ENCODE data around the gene PFKFB4.

PFKFB4 gene

GRCh38 chr3:48599077-48599501 is 42.5 kb upstream of the PFKFB4 start:
- TF ChIP-seq FOXK2 (IDR thresholded peaks at IDR 0.05), result no peak
- TF ChIP-seq ARNT (IDR thresholded peaks at IDR 0.05), result no peak
- DNase-seq (ENCODE audit: extremely low spot score), result no peak
- ChIA-PET CTCF (no interaction called here), POLR2A (interaction anchor here (0.7 to 1.4 kb wide), 3 partner anchors 9 to 12 kb away, joined by 3 to 5 read pairs (median 3); partner anchors contain the start of gene UQCRC1)

GRCh38 chr3:48598323-48599076 is 41.9 kb upstream of the PFKFB4 start:
- TF ChIP-seq NFRKB (IDR thresholded peaks at IDR 0.05) (no peak), CTBP1 (IDR thresholded peaks at IDR 0.05; ENCODE audit: borderline replicate concordance) (no peak), FOXA1 (IDR thresholded peaks at IDR 0.05) (no peak)
- DNase-seq (ENCODE audit: extremely low spot score), result no peak
- ChIA-PET POLR2A (interaction anchor here (0.7 to 1.4 kb wide), 4 partner anchors 9 to 126 kb away, joined by 3 to 5 read pairs (median 3); partner anchors contain the start of gene UQCRC1), CTCF (no interaction called here)

- DNase-seq (ENCODE audit: extremely low spot score), result no peak
- ChIA-PET POLR2A (interaction anchor here (0.9 to 1.6 kb wide), 3 partner anchors 12 to 124 kb away, joined by 3 to 8 read pairs (median 5); partner anchors contain the start of genes CELSR3 and UQCRC1), CTCF (interaction anchor here (1.1 kb wide), 1 partner anchor 39 kb away, joined by 3 read pairs; no protein-coding TSS in a partner anchor)
- no peak for TF ChIP-seq SP1 (IDR thresholded peaks at IDR 0.05)
- no peak for TF ChIP-seq ARNT (IDR thresholded peaks at IDR 0.05)
- TF ChIP-seq BHLHE40 (IDR thresholded peaks at IDR 0.05; ENCODE audit: borderline replicate concordance), result no peak
- TF ChIP-seq SUZ12 (IDR thresholded peaks at IDR 0.05), result no peak
- TF ChIP-seq FOXK2 (IDR thresholded peaks at IDR 0.05), result no peak
- TF ChIP-seq FOXA1 (IDR thresholded peaks at IDR 0.05), result no peak
These were observed 40.8 kb upstream of the PFKFB4 start for GRCh38 chr3:48597408-48597800.

- no peak for TF ChIP-seq ELF4 (IDR thresholded peaks at IDR 0.05)
- TF ChIP-seq LEF1 (IDR thresholded peaks at IDR 0.05; ENCODE audit: borderline replicate concordance), result no peak
- TF ChIP-seq FOXK2 (IDR thresholded peaks at IDR 0.05), result no peak
- no peak for TF ChIP-seq FOXA1 (IDR thresholded peaks at IDR 0.05)
- TF ChIP-seq SP1 (IDR thresholded peaks at IDR 0.05), result no peak
- no peak for TF ChIP-seq CTBP1 (IDR thresholded peaks at IDR 0.05; ENCODE audit: borderline replicate concordance)
- TF ChIP-seq FOXM1 (IDR thresholded peaks at IDR 0.05; ENCODE audit: borderline replicate concordance), result no peak
- TF ChIP-seq ZNF384 (IDR thresholded peaks at IDR 0.05), result no peak
- TF ChIP-seq HDGF (IDR thresholded peaks at IDR 0.05; ENCODE audit: borderline replicate concordance), result no peak
- TF ChIP-seq BHLHE40 (IDR thresholded peaks at IDR 0.05; ENCODE audit: borderline replicate concordance), result no peak
- TF ChIP-seq SUZ12 (IDR thresholded peaks at IDR 0.05), result no peak
- no peak for TF ChIP-seq ARNT (IDR thresholded peaks at IDR 0.05)
- no peak for TF ChIP-seq L3MBTL2 (conservative IDR thresholded peaks at IDR 0.05)
- no peak for TF ChIP-seq NFRKB (IDR thresholded peaks at IDR 0.05)
- TF ChIP-seq PKNOX1 (IDR thresholded peaks at IDR 0.05), result no peak
- no peak for TF ChIP-seq TARDBP (IDR thresholded peaks at IDR 0.05)
- CTCF ChIA-PET, result interaction anchor here (1.1 kb wide), 1 partner anchor 39 kb away, joined by 3 read pairs; no protein-coding TSS in a partner anchor
- POLR2A ChIA-PET, result interaction anchor here (1.2 to 1.6 kb wide), 2 partner anchors 13 to 66 kb away, joined by 5 to 8 read pairs; partner anchors contain the start of genes CELSR3 and UQCRC1
- no peak for DNase-seq (ENCODE audit: extremely low spot score)
These were observed 40.2 kb upstream of the PFKFB4 start for GRCh38 chr3:48596676-48597407.

GRCh38 chr3:48596157-48596556 is 39.6 kb upstream of the PFKFB4 start:
- TF ChIP-seq SUZ12 (IDR thresholded peaks at IDR 0.05) (no peak), ARNT (IDR thresholded peaks at IDR 0.05) (no peak), CTBP1 (IDR thresholded peaks at IDR 0.05; ENCODE audit: borderline replicate concordance) (no peak), BHLHE40 (IDR thresholded peaks at IDR 0.05; ENCODE audit: borderline replicate concordance) (no peak), TARDBP (IDR thresholded peaks at IDR 0.05) (no peak), FOXA1 (IDR thresholded peaks at IDR 0.05) (no peak), NFRKB (IDR thresholded peaks at IDR 0.05) (no peak), L3MBTL2 (conservative IDR thresholded peaks at IDR 0.05) (no peak)
- ChIA-PET POLR2A (interaction anchor here (1.6 kb wide), 1 partner anchor 13 kb away, joined by 8 read pairs; the partner anchor contains the start of gene UQCRC1), CTCF (no interaction called here)
- DNase-seq (ENCODE audit: extremely low spot score), result no peak

GRCh38 chr3:48595526-48596121 is 39.0 kb upstream of the PFKFB4 start:
- TF ChIP-seq PKNOX1 (IDR thresholded peaks at IDR 0.05) (no peak), SUZ12 (IDR thresholded peaks at IDR 0.05) (no peak), TARDBP (IDR thresholded peaks at IDR 0.05) (no peak), ELF4 (IDR thresholded peaks at IDR 0.05) (no peak), L3MBTL2 (conservative IDR thresholded peaks at IDR 0.05) (no peak)
- CTCF ChIA-PET, result no interaction called here
- POLR2A ChIA-PET, result no interaction called here
- no peak for DNase-seq (ENCODE audit: extremely low spot score)
